NCI-H2081 treated with DMSO at 0.1 percent for 48 hours (cell line): ENCODE measurements around the gene SMARCC1.
A peak's percentile ranks its signal among the peaks of the same experiment; 100 is the strongest.
"Not testable (repeated sequence)": the region's sequence is repeated elsewhere in the genome, so short reads cannot be mapped to it uniquely, and the experiment has no call there.

ENCODE experiments used
- DNase-seq: peaks from one replicate; lab custom pipeline; 2025; lab: John Stamatoyannopoulos, UW

The SMARCC1 gene

DNA sequence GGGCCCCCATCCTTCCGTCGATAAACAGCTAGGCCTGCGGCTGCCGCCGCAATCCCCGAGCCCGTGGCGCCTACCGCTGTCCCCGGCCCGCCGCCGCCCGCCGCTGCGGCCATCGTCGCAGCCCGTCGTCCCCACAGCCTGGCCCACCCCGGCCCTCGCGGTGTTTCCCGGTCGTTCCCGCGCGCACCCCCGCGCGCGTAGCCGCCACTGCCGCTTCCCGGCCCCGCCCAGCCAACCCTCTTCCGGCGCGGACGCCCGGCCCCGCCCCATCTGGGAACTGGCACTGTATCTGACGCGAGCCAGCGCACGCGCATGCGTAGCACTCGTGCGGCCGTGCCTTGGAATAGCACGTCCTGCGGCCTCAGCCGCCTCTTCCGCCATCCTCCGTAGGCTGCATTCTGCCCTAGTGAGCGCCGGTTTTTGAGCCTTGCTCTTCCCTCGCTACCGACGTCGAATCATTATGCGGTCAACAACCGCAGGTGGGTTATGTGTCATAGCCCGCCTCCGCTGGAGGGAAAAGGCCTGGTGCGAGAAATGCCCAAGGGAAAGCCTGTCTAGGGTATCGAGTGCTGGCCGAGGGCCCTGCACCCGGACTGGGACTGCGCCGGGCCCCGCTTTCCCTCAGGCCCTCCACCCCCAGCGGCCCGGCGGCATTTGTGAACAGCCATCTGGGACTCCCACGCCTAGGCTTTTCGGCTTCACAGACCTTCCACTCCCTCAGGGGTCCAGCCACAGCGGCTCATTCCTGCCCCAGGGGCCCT is at the start of gene SMARCC1:
Gene SMARCC1 (minus strand): TSS at position 209 of the 761 bp plus-strand sequence. CDS start 96 bp downstream, at position 113.
- peak; percentile 24 for DNase-seq

DNA sequence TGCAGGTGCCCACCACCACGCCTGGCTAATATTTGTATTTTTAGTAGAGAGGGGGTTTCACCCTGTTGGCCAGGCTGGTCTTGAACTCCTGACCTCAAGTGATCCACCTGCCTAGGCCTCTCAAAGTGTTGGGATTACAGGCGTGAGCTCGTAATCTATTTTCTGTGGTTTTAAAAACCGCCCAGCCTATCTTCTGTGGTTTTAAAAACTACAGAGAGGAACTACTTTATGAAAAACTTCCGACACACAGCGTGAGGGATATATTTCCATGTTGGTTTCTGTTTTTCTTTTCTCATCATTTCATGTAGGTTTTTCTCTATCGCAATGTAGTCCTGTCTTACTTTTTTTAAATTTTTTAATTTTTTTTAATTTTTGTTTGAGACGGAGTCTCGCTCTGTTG is 47.8 kb upstream of the SMARCC1 start:
- not testable (repeated sequence) for DNase-seq

DNA sequence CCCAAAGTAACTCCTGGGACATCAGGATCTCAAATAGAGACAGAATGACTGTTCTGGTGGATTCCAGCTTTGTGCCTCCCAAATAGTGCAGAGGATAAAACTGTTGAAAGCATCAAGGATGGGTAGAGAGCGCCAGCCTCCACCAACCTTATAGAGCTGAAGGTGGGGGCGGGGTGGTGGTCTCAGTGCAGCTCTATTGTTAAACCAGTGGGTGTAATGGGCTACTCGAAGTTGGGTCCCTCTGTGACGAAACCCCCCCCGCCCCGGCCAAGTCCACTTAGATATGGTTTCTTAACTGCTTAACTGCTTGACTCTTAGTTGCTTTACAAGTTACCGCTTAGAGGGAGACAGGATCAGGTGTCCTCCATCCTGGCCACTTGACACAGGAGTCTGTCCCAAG is 43.9 kb upstream of the SMARCC1 start:
- DNase-seq: no peak

GRCh38 chr3:47824541-47825473 is 43.1 kb upstream of the SMARCC1 start:
- no peak for DNase-seq

DNA sequence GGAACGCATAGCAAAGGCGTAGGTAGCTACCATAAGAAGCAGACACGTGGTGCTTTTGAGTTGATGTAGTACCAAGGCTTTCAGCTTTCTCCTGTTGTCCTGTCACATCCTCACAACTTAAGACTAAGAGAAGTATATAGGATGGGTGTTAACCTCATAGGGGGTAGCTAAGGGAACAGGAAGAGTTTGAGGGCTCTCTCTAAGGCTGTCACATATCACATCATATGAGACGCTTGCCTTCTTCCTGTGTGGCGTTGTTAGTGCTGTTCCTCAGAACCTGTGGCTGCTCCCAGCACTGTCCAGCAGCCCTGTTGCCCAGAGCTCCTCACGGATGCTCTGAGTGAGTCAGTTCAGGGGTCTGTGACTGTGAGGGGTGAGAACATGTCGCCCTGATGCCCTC is 35.9 kb upstream of the SMARCC1 start:
- DNase-seq: no peak

GRCh38 chr3:47813551-47814177 is 32.0 kb upstream of the SMARCC1 start:
- no peak for DNase-seq

- no peak for DNase-seq
These were observed 22.9 kb upstream of the SMARCC1 start for GRCh38 chr3:47804577-47804976.

DNA sequence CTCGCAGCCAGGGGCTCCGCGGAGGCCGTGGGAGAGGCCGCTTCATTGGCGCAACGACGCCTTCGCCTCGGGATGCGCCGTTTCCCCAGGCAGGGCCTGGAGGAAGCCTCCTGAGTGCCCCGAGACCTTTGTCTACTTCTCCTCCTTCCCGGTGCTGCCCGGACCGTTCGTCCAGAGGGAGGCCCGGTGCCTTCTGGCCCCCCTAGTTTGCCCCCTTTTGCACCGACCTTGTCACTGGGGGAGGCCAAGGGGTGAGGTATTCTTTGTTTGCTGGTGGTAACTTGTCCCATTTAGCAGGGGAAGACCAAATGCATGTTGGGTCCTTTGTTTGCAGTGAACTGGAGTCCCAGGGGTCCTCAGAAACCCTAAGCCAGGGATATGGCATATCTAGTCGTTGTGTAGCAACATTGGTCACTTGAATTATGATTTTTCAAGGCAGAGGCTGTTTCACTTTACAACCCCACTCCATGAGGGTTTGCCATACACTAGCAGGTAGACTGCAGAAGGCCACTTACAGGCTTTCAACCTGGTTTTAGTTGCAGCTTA is 21.9 kb upstream of the SMARCC1 start:
- DNase-seq: no peak

DNA sequence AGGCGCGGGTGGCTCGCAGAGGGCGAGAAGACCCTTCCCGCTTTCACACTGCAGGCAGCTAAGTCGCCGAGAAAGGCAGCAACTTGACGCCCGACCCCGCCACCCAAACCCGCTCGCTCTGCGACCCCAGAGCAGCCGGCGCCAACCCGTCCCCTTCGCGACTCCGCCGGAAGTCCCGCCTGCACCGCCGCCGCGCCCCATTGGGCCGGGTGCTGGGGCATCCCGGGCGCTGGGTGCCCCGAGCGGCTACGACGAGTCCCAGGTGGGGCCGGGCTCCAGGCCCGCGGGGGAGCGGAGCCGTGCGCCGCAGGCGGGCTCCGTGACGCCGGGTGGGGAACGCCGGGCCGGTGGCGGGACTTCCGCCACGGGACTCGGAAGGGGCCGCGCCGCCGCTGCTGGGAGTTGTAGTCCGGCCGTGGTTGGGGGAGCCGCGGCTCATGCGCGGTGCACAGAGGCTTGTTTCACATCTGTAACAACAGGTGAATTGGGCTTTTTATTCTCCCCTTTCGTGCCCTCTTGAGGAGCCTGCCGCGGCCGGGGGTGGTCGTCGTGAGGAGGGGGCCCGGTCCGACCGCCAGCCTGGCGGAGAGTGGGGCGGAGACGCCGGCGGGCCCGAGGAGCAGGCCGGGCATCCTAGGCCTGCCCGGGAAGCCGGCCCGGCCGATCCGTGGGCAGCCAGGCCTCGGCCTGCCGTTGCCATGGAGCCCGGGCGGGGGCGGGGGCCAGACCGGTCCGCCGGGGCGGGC is 21.2 kb upstream of the SMARCC1 start, which contains the start of gene DHX30:
Gene DHX30 (plus strand): TSS at position 405 of the 746 bp plus-strand sequence. CDS start 7,546 bp downstream, outside the sequence.
- DNase-seq: no peak

- no peak for DNase-seq
These were observed 18.0 kb upstream of the SMARCC1 start for GRCh38 chr3:47799733-47800132.

- no peak for DNase-seq
These were observed 12.9 kb upstream of the SMARCC1 start for GRCh38 chr3:47794544-47794943.

GRCh38 chr3:47792699-47793098 is 11.0 kb upstream of the SMARCC1 start:
- no peak for DNase-seq

DNA sequence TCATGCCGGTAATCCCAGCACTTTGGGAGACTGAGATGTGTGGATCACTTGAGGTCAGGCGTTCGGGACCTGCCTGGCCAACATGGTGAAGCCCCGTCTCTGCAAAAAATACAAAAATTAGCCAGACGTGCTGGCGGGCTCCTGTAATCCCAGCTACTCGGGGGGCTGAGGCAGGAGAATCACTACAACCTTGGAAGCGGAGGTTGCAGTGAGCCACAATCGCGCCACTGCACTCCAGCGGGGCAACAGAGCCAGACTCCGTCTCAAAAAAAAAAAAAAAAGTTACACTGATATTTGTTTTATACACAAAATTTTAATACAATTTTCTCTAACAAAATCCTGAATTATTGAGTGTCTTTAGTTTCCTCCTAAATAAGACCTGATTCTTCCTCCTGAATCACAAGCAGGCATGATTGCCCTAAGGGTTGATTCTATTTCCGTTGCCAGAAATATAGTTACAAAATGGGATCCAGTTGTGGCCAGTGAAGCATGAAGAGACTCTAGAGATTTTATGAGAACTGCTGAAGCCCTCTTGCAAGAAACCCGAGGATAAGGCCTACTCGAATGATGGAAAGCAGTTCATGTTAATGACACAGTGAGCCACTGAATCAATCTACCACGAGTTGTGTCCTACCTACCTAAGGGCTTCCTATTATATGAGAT is 9.6 kb upstream of the SMARCC1 start:
- no peak for DNase-seq

GRCh38 chr3:47783673-47784072 is 2.0 kb upstream of the SMARCC1 start:
- DNase-seq: no peak

DNA sequence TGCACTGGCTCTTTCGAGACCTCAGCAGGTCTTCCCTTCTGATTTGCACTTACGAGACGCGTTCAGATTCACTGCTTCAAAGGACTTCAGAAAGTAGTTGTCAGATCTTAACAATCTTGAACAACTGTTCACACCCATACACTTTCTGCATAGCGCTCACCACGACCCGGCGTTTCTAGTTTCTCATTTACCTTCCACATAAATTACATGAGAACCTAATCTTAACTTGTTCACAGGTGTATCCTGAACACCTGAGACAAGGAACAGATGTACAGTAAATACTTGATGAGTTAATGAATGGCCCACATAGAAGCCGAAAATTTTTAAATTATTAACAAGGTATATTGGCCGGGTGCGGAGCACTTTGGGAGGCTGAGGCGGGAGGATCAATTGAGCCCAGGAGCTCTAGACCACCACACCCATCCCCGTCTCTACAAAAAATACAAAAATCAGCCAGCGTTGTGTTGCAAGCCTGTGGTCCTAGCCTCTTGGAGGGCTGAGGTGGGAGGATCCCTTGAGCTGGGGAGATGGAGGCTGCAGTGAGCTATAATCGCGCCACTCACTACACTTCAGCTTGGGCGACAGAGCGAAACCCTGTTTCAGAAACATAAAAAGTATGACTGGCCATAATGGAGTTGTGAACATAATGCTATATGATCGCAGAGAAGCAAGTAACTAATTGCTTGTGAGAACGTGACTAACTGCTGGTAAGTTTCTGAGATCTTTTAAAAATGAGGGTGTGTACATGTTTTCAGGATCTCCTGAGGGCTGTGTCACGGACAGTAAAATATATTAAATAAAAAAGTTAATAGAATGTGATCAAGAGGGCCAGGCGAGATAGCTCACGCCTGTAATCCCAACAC is 984 bp upstream of the SMARCC1 start:
- DNase-seq: no peak

DNA sequence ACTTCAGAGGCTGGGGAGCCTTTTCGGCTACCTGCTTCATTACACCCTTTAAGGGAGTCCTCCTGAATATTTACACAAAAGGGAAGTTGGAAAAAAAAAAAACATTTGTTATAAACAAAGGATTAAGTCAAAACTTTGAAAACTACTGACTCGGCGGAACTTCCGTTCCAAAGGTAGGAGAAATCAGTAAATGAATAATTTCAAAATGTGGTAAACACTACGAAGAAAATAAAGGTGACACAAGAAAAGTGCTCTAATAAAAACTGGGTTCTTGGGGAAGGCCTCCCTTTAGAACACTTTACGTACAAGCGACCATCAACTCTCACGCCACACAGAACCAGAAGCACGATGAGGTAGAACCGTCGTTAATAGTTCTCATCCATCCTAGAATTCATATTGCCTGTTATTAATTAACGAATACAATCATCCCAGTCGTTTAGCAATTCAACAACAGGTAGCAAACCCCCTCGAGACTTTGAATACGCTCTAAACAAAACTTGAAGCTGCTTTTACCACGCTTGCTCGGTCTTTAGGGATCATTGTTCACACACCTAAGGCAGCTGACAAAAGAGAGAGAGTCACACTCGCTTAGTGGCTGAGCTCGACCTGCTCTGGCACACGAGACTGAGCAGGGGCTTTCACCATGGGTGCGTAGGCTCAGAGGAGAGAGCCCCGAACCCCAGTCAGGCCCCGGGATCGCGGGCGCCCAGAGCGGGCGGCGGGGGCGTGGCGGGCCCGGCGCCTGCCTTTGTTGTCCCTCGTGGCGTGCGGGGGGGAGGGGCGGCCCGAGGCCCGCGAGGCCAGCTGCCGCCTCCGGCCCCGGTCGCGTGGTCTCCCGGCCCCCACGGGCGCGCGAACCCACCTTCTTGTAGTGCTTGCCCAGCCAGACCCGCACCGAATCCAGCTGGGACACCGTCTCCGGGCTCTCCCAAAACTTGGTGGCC is 680 bp downstream of the SMARCC1 start:
- DNase-seq: no peak

DNA sequence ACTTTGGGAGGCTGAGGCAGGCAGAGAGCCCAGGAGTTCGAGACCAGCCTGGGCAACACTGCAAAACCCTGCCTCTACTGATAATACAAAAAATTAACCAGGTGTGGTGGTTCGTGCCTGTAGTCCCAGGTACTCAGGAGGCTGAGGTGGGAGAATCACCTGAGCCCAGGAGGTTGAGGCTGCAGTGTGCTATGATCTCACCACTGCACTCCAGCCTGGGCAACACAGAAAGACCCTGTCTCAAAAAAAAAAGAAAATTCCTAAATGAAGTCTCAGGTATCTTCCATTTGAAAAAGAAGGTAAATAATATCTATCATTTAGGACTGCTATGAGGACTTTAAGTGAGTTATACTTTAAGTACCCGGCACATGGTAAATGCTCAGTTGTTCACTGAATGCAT is 2.9 kb downstream of the SMARCC1 start:
- DNase-seq: no peak

DNA sequence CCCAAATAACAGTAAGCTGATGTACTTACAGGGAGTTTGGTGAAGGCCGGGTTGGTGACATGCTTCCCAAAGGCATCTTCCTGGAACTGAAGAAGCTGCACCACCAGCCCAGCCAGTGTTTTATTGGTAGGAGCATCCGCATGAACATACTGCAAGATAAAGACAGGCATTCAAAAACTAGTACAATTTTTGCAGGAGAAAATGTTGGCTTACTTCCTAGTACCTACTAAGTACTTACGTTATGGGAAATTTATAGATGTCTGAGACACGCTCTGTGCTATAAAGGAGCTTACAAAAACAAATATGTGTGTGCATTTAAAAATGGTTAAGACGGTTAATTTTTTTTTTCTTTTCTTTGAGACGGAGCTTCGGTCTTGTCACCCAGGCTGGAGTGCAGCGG is 8.9 kb downstream of the SMARCC1 start:
- DNase-seq: no peak

- no peak for DNase-seq
These were observed 9.6 kb downstream of the SMARCC1 start for GRCh38 chr3:47772047-47772446.
